Rectal smooth muscle tissue (tissue), 1 donor: ENCODE results near the gene CBX8.
A peak's percentile ranks its signal among the peaks of the same experiment; 100 is the strongest.

Experiments
- H3K27ac ChIP-seq: one replicate; pipeline ENCODE4 v1.7.0; 2013; ENCODE audit warnings: low read depth, low read length, inconsistent platforms
- H3K27me3 ChIP-seq: one replicate; pipeline ENCODE4 v1.7.0; 2013; ENCODE audit warnings: low read length; ENCODE audit not compliant: control insufficient read depth, insufficient read depth
- H3K36me3 ChIP-seq: one replicate; pipeline ENCODE4 v1.7.0; 2013; ENCODE audit warnings: low read length; ENCODE audit not compliant: control insufficient read depth, insufficient read depth
- H3K4me1 ChIP-seq: one replicate; pipeline ENCODE4 v1.7.0; 2013; ENCODE audit warnings: low read length; ENCODE audit not compliant: control insufficient read depth, insufficient read depth
- H3K4me3 ChIP-seq: one replicate; pipeline ENCODE4 v1.7.0; 2013; ENCODE audit warnings: low read length
- H3K9ac ChIP-seq: one replicate; pipeline ENCODE4 v1.7.0; 2013; ENCODE audit warnings: low read length

The CBX8 gene

GRCh38 chr17:79796763-79797491 lies at the start of gene CBX8:
TSS of gene CBX8 (minus strand) at chr17:79797077. CDS start at chr17:79796998, 79 bp downstream.
- Histone ChIP-seq H3K27me3 (peaks cover 50% of the 10 kb centered on the region), H3K9ac (peak within 1 kb of the TSS; percentile 40), H3K4me1 (peaks cover 14% of the 10 kb centered on the region), H3K36me3 (no peaks in the 10 kb centered on the region), H3K4me3 (peak within 1 kb of the TSS; percentile 85), H3K27ac (peak within 1 kb of the TSS; percentile 72)

GRCh38 chr17:79845601-79845949 lies 48.7 kb upstream of the CBX8 start:
- H3K4me1 ChIP-seq, result no peaks in the 10 kb centered on the region
- H3K36me3 ChIP-seq, result no peaks in the 10 kb centered on the region
- H3K4me3 ChIP-seq, result peak overlapping the region; percentile 0
- no peak overlapping the region for H3K9ac ChIP-seq
- peaks cover 27% of the 10 kb centered on the region for H3K27me3 ChIP-seq
- no peak overlapping the region for H3K27ac ChIP-seq

GRCh38 chr17:79844869-79845600 lies 48.2 kb upstream of the CBX8 start:
- H3K4me1 ChIP-seq, result peaks cover 2% of the 10 kb centered on the region
- no peaks in the 10 kb centered on the region for H3K36me3 ChIP-seq
- peak overlapping the region; percentile 0 for H3K4me3 ChIP-seq
- peaks cover 31% of the 10 kb centered on the region for H3K27me3 ChIP-seq
- no peak overlapping the region for H3K27ac ChIP-seq
- no peak overlapping the region for H3K9ac ChIP-seq

- H3K27ac ChIP-seq, result no peak overlapping the region
- H3K9ac ChIP-seq, result peak overlapping the region; percentile 62
- peaks cover 5% of the 10 kb centered on the region for H3K4me1 ChIP-seq
- peaks cover 33% of the 10 kb centered on the region for H3K27me3 ChIP-seq
- no peaks in the 10 kb centered on the region for H3K36me3 ChIP-seq
- peak overlapping the region; percentile 76 for H3K4me3 ChIP-seq
Measured at GRCh38 chr17:79843816-79844800, 47.2 kb upstream of the CBX8 start.

GRCh38 chr17:79843474-79843815 lies 46.6 kb upstream of the CBX8 start:
- Histone ChIP-seq H3K4me1 (peaks cover 5% of the 10 kb centered on the region), H3K27me3 (peaks cover 33% of the 10 kb centered on the region), H3K36me3 (no peaks in the 10 kb centered on the region), H3K9ac (no peak overlapping the region), H3K27ac (no peak overlapping the region), H3K4me3 (peak overlapping the region; percentile 76)

- Histone ChIP-seq H3K9ac (no peak overlapping the region), H3K4me3 (no peak overlapping the region), H3K4me1 (peaks cover 6% of the 10 kb centered on the region), H3K36me3 (no peaks in the 10 kb centered on the region), H3K27ac (no peak overlapping the region), H3K27me3 (peaks cover 33% of the 10 kb centered on the region)
Measured at GRCh38 chr17:79842656-79843473, 46.0 kb upstream of the CBX8 start.

GRCh38 chr17:79842136-79842655 lies 45.3 kb upstream of the CBX8 start:
- no peak overlapping the region for H3K27ac ChIP-seq
- H3K4me3 ChIP-seq, result no peak overlapping the region
- H3K4me1 ChIP-seq, result peaks cover 11% of the 10 kb centered on the region
- H3K36me3 ChIP-seq, result no peaks in the 10 kb centered on the region
- no peak overlapping the region for H3K9ac ChIP-seq
- peaks cover 33% of the 10 kb centered on the region for H3K27me3 ChIP-seq

- Histone ChIP-seq H3K27ac (no peak overlapping the region), H3K4me1 (peaks cover 14% of the 10 kb centered on the region), H3K4me3 (no peak overlapping the region), H3K36me3 (no peaks in the 10 kb centered on the region), H3K9ac (no peak overlapping the region), H3K27me3 (peaks cover 33% of the 10 kb centered on the region)
Measured at GRCh38 chr17:79841369-79842135, 44.7 kb upstream of the CBX8 start.

GRCh38 chr17:79840989-79841286 lies 44.1 kb upstream of the CBX8 start:
- Histone ChIP-seq H3K27me3 (peaks cover 33% of the 10 kb centered on the region), H3K9ac (no peak overlapping the region), H3K36me3 (no peaks in the 10 kb centered on the region), H3K4me3 (no peak overlapping the region), H3K4me1 (peaks cover 14% of the 10 kb centered on the region), H3K27ac (no peak overlapping the region)

GRCh38 chr17:79840269-79840988 lies 43.6 kb upstream of the CBX8 start:
- H3K27me3 ChIP-seq, result peaks cover 33% of the 10 kb centered on the region
- peaks cover 14% of the 10 kb centered on the region for H3K4me1 ChIP-seq
- H3K36me3 ChIP-seq, result no peaks in the 10 kb centered on the region
- peak overlapping the region; percentile 67 for H3K4me3 ChIP-seq
- peak overlapping the region; percentile 10 for H3K9ac ChIP-seq
- H3K27ac ChIP-seq, result no peak overlapping the region
